ENCODE results near the gene SSR1.

SSR1 gene

GRCh38 chr6:7273709-7274108 lies 39.3 kb downstream of the SSR1 start:
- H3K4me3 ChIP-seq (replicated peaks; ENCODE audit: low read depth, low read length), result no peak overlapping the region
- no peak for TF ChIP-seq CTCF (IDR thresholded peaks at IDR 0.05; ENCODE audit: low read depth, low read length, missing control alignments)
- DNase-seq (ENCODE audit: extremely low read depth, low read depth), result no peak

DNA sequence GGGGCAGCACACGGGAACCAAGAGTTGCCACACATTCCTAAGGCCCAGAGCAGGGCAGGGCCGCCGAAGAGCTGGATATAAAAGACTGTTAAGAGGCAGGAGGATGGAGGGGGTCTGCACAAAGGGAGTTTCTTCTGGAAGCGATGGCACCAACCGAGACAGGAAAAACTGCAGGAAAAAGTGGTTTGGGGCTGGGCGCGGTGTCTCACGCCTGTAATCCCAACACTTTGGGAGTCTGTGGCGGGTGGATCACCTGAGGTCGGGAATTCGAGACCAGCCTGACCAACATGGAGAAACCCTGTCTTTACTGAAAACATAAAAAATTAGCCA lies 41.8 kb downstream of the SSR1 start:
- TF ChIP-seq CTCF (IDR thresholded peaks at IDR 0.05; ENCODE audit: low read depth, low read length, missing control alignments), result no peak

DNA sequence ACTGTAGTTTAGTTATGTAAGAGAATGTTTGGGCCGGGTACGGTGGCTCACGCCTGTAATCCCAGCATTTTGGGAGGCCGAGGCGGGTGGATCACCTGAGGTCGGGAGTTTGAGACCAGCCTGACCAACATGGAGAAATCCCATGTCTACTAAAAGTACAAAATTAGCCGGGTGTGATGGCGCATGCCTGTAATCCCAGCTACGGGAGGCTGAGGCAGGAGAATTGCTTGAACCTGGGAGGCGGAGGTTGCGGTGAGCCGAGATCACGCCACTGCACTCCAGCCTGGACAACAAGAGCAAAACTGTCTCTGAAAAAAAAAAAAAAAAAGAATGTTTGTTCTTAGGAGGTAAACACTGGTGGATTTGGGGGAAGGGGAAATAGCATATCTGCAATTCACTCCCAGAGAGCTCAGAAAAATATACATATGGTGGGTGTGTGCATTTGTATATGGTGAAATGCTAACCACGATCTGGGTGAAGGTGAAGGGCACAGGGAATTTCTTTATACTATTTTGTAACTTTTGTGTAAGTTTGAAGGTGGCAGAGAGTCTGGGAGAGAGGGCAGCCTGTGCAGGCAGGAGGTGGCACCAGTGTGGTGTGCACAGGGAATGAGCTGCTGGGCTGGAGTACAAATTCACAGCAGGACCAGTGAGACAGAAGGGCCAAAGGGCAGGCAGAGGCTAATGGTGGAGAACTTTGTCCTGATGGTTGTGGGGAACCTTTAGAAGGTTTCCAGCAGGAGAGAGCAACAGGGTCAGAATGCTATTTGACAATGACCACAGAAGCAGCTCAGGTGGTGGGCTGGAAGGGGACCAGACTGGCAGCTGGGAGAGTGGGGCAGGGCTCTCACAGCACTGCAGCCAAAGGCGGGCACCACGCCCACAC lies 42.4 kb downstream of the SSR1 start:
- no peak for TF ChIP-seq CTCF (IDR thresholded peaks at IDR 0.05; ENCODE audit: low read depth, low read length, missing control alignments)
- no peak overlapping the region for H3K4me3 ChIP-seq (replicated peaks; ENCODE audit: low read depth, low read length)
- no peak for DNase-seq (ENCODE audit: extremely low read depth, low read depth)

More for the DNA sequence above, 41.8 kb downstream of the SSR1 start:
- DNase-seq (ENCODE audit: extremely low read depth, low read depth), result no peak
- H3K4me3 ChIP-seq (replicated peaks; ENCODE audit: low read depth, low read length), result no peak overlapping the region

DNA sequence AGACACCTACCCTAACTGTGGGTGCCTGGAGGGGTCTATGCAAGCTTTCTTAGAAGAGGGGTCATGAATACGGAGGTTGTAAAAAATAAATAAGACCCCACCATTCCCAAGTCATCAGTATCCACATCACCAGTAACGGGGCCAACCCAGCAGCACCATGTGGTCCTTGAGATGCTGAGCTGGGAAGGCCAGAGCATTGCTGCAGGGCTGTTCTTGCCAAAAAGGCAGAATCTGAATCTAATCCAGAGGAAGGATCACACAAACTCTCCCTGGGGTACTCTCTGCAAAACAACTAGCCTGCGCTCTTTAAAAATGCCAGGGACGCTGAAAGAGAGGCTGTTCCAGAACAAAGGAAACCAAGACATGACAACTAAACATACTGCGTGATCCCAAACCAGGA lies 43.2 kb downstream of the SSR1 start:
- TF ChIP-seq CTCF (IDR thresholded peaks at IDR 0.05; ENCODE audit: low read depth, low read length, missing control alignments), result no peak
- no peak for DNase-seq (ENCODE audit: extremely low read depth, low read depth)
- no peak overlapping the region for H3K4me3 ChIP-seq (replicated peaks; ENCODE audit: low read depth, low read length)

DNA sequence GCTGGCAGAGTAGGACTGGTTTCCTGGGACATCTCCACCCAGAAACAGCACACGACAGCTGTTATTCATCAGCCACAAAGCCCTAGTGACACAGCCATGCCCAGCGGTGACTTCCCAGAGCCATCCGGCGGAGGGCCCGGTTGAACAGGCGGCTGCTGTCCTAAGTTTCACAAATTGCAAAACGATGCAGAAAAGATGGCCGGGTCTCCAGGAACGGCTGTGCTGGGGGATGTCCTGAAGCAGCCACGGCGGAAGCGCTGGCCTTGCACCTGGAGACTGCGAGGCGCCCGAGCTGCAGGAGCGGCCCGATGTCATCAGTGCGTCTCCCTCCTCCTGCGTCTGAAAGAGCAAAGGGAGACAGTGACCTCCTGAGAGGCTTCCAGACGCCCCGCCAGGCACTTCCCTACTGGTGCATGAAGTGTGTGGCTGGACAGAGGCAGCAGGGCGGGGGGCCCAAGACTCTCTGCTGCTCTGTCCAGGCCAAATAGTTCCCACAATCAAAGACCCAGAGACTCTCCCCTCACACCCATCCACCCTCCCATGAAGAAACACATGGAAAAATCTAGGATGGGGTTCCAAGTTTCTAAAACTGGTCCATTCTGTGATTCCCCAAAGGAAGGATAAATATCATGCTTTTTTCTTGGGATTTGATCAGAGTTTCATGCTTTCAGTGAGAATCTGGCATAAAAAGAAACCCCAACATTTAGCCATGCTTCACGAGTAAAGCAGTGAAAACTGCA lies 44.0 kb downstream of the SSR1 start:
- no peak for TF ChIP-seq CTCF (IDR thresholded peaks at IDR 0.05; ENCODE audit: low read depth, low read length, missing control alignments)
- no peak for DNase-seq (ENCODE audit: extremely low read depth, low read depth)
- no peak overlapping the region for H3K4me3 ChIP-seq (replicated peaks; ENCODE audit: low read depth, low read length)

DNA sequence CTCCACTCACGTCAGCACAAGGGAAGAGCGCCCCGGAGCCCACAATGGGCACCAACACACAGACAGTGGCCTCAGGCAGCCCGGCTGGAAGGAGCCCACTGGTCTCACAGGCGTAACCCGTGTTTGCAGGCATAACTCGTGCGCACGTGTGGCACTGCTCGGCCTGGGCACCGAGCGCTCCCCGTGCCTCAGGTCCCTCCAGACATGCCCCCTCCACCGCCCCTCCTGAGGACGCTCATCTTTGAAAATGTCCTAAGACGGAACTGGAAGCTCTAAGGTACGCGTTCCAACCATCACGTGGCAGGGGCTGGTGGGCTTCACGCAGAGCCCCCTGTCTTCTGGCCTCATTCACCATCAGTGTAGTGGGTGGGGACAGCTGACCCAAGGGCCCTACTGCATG lies 44.6 kb downstream of the SSR1 start:
- no peak for DNase-seq (ENCODE audit: extremely low read depth, low read depth)
- no peak overlapping the region for H3K4me3 ChIP-seq (replicated peaks; ENCODE audit: low read depth, low read length)
- TF ChIP-seq CTCF (IDR thresholded peaks at IDR 0.05; ENCODE audit: low read depth, low read length, missing control alignments), result no peak

Data from HFF-Myc (cell line).